CD4-positive, alpha-beta memory T cell (primary cell): ENCODE results near the gene LONP2. TPM values are rescaled to one million over a fixed set of nuclear protein-coding genes. Genes with fewer than 3 reads are reported as not detected.
A peak's percentile ranks its signal among the peaks of the same experiment; 100 is the strongest.

ENCODE experiments used
- CTCF ChIA-PET: fragments of 350-600 bp; sonication (Branson Sonifier 250); formaldehyde crosslinking; loops from one replicate; lab custom pipeline; 2021; ENCODE audit warnings: inconsistent platforms; ENCODE audit not compliant: partially characterized antibody; lab: Charles Lee
- POLR2A ChIA-PET: fragments of 350-600 bp; sonication (Branson Sonifier 250); formaldehyde crosslinking; loops from one replicate; lab custom pipeline; 2021; ENCODE audit not compliant: partially characterized antibody; lab: Charles Lee
- DNase-seq, 5 donors: peaks; one replicate each; pipeline versions ENCODE4 v3.0.0 to v3.0.0-alpha.2; 2020 to 2022; ENCODE audit warnings: mixed read lengths in 1 of 5
- H3K27ac ChIP-seq: one replicate; pipeline ENCODE4 v1.7.0; 2013; ENCODE audit warnings: low read depth, low read length
- H3K27me3 ChIP-seq: 2 replicates; pipeline ENCODE4 v1.7.0; 2013; ENCODE audit warnings: mild to moderate bottlenecking, low read length, moderate library complexity; ENCODE audit not compliant: insufficient read depth
- H3K36me3 ChIP-seq: 2 replicates; pipeline ENCODE4 v1.7.0; 2013; ENCODE audit warnings: mild to moderate bottlenecking, low read length, moderate library complexity; ENCODE audit not compliant: insufficient read depth
- H3K4me1 ChIP-seq: 2 replicates; pipeline ENCODE4 v1.7.0; 2013; ENCODE audit warnings: mild to moderate bottlenecking, low read length, moderate library complexity; ENCODE audit not compliant: insufficient read depth
- H3K4me3 ChIP-seq, 2 donors: one replicate each; pipeline ENCODE4 v1.7.0; 2013; ENCODE audit warnings: low read length in 2 of 2, mild to moderate bottlenecking in 1 of 2
- H3K9me3 ChIP-seq, 2 donors: one replicate each; pipeline ENCODE4 v1.7.0; 2013; ENCODE audit warnings: low read length in 2 of 2, control low read depth in 1 of 2; ENCODE audit not compliant: control insufficient read depth in 1 of 2
- H3K27ac Mint-ChIP-seq, 7 donors: one replicate each; pipeline ENCODE4 v1.8.0; 2020 to 2021; ENCODE audit warnings: mixed read lengths in 7 of 7, mild to moderate bottlenecking in 6 of 7, inconsistent platforms in 3 of 7, moderate library complexity in 3 of 7
- H3K27me3 Mint-ChIP-seq, 2 donors: one replicate each; pipeline ENCODE4 v1.8.0; 2020 to 2021; ENCODE audit warnings: mixed read lengths in 2 of 2
- H3K36me3 Mint-ChIP-seq, 2 donors: one replicate each; pipeline ENCODE4 v1.8.0; 2020 to 2021; ENCODE audit warnings: mixed read lengths in 2 of 2, inconsistent platforms in 1 of 2, mild to moderate bottlenecking in 1 of 2
- H3K4me1 Mint-ChIP-seq, 4 donors: one replicate each; pipeline ENCODE4 v1.8.0; 2020 to 2021; ENCODE audit warnings: mixed read lengths in 4 of 4, mild to moderate bottlenecking in 1 of 4
- H3K4me3 Mint-ChIP-seq, 8 donors: one replicate each; pipeline ENCODE4 v1.8.0; 2020 to 2021; ENCODE audit warnings: mixed read lengths in 8 of 8, mild to moderate bottlenecking in 7 of 8, moderate library complexity in 6 of 8, inconsistent platforms in 3 of 8
- H3K9me3 Mint-ChIP-seq, 8 donors: one replicate each; pipeline ENCODE4 v1.8.0; 2020 to 2021; ENCODE audit warnings: mixed read lengths in 8 of 8, mild to moderate bottlenecking in 5 of 8, inconsistent platforms in 3 of 8, moderate library complexity in 1 of 8
- intact Hi-C: fragments of 100-400 bp; cut with micrococcal nuclease; formaldehyde crosslinking; loops from one replicate; pipeline ENCODE4 v1.15.1; 2023
- polyA plus RNA-seq, 2 donors: library from polyadenylated mRNA; unstranded; fragments of 300-500 nt; fragmentation: Illumina TruSeq; gene quantifications; one replicate each; pipeline ENCODE4 v1.2.3, GENCODE V29; 2021
- total RNA-seq, 2 experiments: library from RNA; stranded (reverse); gene quantifications; one replicate each; pipeline ENCODE4 v1.2.3, GENCODE V29; 2021

Gene LONP2
- total and polyA plus RNA-seq, 4 experiments from 2014 or later, result 33.4 to 101 (median 69.9) TPM

DNA sequence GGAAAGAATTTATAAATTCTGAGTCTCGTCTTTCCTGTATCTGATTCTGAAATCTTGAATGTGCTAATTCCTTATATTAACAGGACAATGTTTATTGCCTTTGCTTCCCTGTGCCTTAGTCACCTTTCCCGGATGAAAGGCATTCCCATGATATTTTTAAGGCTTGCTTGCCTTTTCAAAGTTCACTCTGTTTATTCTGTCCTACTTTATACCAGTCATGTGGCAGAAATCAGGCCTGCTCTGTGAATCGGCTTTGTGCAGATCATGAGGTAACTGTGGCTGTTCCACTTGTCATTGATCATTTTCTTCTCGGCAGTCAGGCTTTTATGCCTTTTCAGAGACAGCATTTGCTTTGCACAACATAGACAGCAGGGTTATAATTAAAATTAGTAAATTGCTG, 32.0 kb downstream of the LONP2 start:
- Mint-ChIP-seq H3K4me3 (no peak overlapping the region), H3K4me1 (peaks cover 6 to 12% (median 8%) of the 10 kb centered on the region in 4 donors), H3K27ac (no peak overlapping the region), H3K36me3 (peaks cover 48 to 59% of the 10 kb centered on the region in 2 donors), H3K27me3 (no peaks in the 10 kb centered on the region), H3K9me3 (no peaks in the 10 kb centered on the region)
- ChIA-PET CTCF (no interaction called here), POLR2A (no interaction called here)
- no peaks in the 10 kb centered on the region for H3K27me3 ChIP-seq
- no peak overlapping the region for H3K27ac ChIP-seq
- no peaks in the 10 kb centered on the region for H3K9me3 ChIP-seq
- intact Hi-C loops, result no loop called here
- H3K4me3 ChIP-seq, result no peak overlapping the region
- no peaks in the 10 kb centered on the region for H3K4me1 ChIP-seq
- no peak for DNase-seq
- peaks cover 16% of the 10 kb centered on the region for H3K36me3 ChIP-seq

DNA sequence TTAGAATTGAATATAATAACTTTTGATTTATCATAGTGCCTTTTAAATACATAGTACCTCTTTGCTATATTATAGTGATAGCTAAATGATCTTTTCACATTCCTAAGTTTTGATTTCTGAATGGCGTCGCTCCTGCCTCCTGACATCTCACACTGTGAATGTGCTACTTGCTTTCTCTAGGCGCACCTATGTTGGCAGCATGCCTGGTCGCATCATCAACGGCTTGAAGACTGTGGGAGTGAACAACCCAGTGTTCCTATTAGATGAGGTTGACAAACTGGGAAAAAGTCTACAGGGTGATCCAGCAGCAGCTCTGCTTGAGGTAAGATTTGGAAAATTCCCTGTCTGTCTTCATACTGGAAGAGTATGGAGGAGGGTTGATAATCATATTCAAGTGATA, 33.1 kb downstream of the LONP2 start:
- ChIA-PET POLR2A (interaction anchor here (0.7 kb wide), 1 partner anchor 1039 kb away, joined by 5 read pairs; no protein-coding TSS in a partner anchor), CTCF (no interaction called here)
- no peak overlapping the region for H3K4me3 ChIP-seq
- H3K27me3 ChIP-seq, result no peaks in the 10 kb centered on the region
- H3K4me1 ChIP-seq, result no peaks in the 10 kb centered on the region
- Mint-ChIP-seq H3K4me1 (peaks cover 3 to 12% (median 8%) of the 10 kb centered on the region in 4 donors), H3K27ac (peak overlapping the region in 3 of 7 donors; percentile 1 to 65 (median 44)), H3K27me3 (no peaks in the 10 kb centered on the region), H3K4me3 (no peak overlapping the region), H3K36me3 (peaks cover 48 to 54% of the 10 kb centered on the region in 2 donors), H3K9me3 (no peaks in the 10 kb centered on the region)
- H3K36me3 ChIP-seq, result peaks cover 16% of the 10 kb centered on the region
- H3K9me3 ChIP-seq, result no peaks in the 10 kb centered on the region
- intact Hi-C loops, result no loop called here
- H3K27ac ChIP-seq, result no peak overlapping the region
- no peak for DNase-seq

DNA sequence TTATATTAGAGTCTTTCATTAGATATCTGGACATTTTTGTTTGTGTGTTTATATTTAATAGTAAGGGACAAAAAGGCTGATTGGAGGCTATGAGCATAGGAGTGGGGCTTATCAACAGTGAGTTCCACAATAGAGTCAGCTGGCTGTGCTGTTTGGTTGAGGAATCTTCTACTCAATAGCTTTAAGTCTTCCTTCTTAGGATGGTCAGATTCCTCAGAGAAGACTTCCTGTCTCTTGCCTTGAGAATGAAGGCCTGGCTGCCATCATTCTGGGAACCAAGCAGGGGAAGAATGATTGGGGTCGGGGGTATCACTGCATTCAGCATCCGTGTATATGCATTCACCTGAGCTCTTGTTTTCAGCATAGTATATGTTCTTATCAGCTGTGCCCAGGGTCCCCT, 35.1 kb downstream of the LONP2 start:
- Mint-ChIP-seq H3K27ac (peak overlapping the region in 1 of 7 donors; percentile 17), H3K27me3 (no peaks in the 10 kb centered on the region), H3K36me3 (peaks cover 59% of the 10 kb centered on the region in 2 donors), H3K9me3 (peaks cover 0 to 2% (median 0%) of the 10 kb centered on the region in 8 donors), H3K4me1 (peaks cover 11 to 19% (median 15%) of the 10 kb centered on the region in 4 donors), H3K4me3 (no peak overlapping the region)
- no peaks in the 10 kb centered on the region for H3K4me1 ChIP-seq
- no peaks in the 10 kb centered on the region for H3K27me3 ChIP-seq
- intact Hi-C loops, result no loop called here
- no peak for DNase-seq
- H3K27ac ChIP-seq, result no peak overlapping the region
- no peaks in the 10 kb centered on the region for H3K9me3 ChIP-seq
- POLR2A ChIA-PET, result no interaction called here
- CTCF ChIA-PET, result interaction anchor here (1.2 kb wide), 1 partner anchor 344 kb away, joined by 3 read pairs; no protein-coding TSS in a partner anchor
- H3K36me3 ChIP-seq, result peaks cover 16% of the 10 kb centered on the region
- no peak overlapping the region for H3K4me3 ChIP-seq

DNA sequence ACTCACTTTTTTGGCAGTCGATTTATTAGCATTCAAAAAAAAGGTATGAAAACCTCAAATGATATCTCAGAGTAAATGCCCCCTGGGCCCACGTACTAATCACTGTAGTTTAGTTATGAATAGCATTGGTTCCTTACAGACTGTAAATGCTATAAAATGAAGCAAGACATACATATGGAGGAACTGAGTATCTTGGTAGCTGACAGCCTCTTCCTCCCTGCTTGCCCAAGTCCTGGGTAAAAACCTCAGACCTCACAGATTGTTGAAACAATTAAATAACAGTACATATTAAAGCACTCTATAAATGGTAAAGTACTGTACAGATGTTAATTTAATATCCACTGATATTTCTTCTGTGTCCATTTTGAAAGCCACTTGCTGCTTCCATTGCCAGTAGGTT, 36.4 kb downstream of the LONP2 start:
- Mint-ChIP-seq H3K9me3 (peaks cover 0 to 4% (median 0%) of the 10 kb centered on the region in 8 donors), H3K4me3 (no peak overlapping the region), H3K27me3 (no peaks in the 10 kb centered on the region), H3K4me1 (peaks cover 18 to 30% (median 19%) of the 10 kb centered on the region in 4 donors), H3K36me3 (peaks cover 58 to 59% of the 10 kb centered on the region in 2 donors), H3K27ac (peak overlapping the region in 2 of 7 donors; percentile 29 to 46)
- Histone ChIP-seq H3K4me3 (no peak overlapping the region), H3K27me3 (no peaks in the 10 kb centered on the region), H3K36me3 (peaks cover 9% of the 10 kb centered on the region), H3K9me3 (no peaks in the 10 kb centered on the region), H3K4me1 (no peaks in the 10 kb centered on the region), H3K27ac (no peak overlapping the region)
- intact Hi-C loops, result no loop called here
- POLR2A ChIA-PET, result no interaction called here
- CTCF ChIA-PET, result interaction anchor here (1.4 kb wide), 1 partner anchor 343 kb away, joined by 4 read pairs; no protein-coding TSS in a partner anchor
- no peak for DNase-seq

DNA sequence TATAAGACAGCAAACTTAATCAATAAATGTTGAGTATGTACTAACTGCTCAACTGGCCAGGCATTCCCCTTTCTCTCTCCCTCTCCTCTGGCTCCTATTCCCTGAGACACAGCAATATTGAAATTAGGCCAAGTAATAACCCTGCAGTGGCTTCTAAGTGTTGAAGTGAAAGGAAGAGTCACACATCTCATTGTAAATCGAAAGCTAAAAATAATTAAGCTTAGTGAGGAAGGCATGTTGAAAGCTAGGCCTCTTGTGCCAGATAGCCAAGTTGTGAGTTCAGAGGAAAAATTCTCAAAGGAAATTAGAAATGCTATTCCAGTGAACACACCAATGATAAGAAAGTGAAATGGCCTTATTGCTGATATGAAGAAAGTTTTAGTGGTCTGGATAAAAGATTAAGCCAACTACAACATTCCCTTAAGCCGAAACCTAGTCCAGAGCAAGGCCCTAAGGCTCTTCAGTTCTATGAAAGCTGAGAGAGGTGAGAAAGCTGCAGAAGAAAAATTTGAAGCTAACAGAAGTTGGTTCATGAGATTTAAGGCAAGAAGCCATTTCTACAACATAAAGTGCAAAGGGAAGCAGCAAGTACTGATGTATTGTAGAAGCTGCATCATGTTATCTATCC, 38.6 kb downstream of the LONP2 start:
- CTCF ChIA-PET, result interaction anchor here (0.8 to 1.2 kb wide), 2 partner anchors 9 to 70 kb away, joined by 3 read pairs; no protein-coding TSS in a partner anchor
- no peak for DNase-seq
- Mint-ChIP-seq H3K4me3 (no peak overlapping the region), H3K27me3 (no peaks in the 10 kb centered on the region), H3K27ac (peak overlapping the region in 3 of 7 donors; percentile 14 to 44 (median 26)), H3K4me1 (peaks cover 13 to 30% (median 18%) of the 10 kb centered on the region in 4 donors), H3K36me3 (peaks cover 61 to 68% of the 10 kb centered on the region in 2 donors), H3K9me3 (peaks cover 0 to 23% (median 9%) of the 10 kb centered on the region in 8 donors)
- Histone ChIP-seq H3K36me3 (peaks cover 13% of the 10 kb centered on the region), H3K4me3 (no peak overlapping the region), H3K27me3 (no peaks in the 10 kb centered on the region), H3K27ac (no peak overlapping the region), H3K4me1 (no peaks in the 10 kb centered on the region), H3K9me3 (peaks cover 0 to 3% of the 10 kb centered on the region in 2 donors)
- POLR2A ChIA-PET, result no interaction called here
- intact Hi-C loops, result no loop called here

DNA sequence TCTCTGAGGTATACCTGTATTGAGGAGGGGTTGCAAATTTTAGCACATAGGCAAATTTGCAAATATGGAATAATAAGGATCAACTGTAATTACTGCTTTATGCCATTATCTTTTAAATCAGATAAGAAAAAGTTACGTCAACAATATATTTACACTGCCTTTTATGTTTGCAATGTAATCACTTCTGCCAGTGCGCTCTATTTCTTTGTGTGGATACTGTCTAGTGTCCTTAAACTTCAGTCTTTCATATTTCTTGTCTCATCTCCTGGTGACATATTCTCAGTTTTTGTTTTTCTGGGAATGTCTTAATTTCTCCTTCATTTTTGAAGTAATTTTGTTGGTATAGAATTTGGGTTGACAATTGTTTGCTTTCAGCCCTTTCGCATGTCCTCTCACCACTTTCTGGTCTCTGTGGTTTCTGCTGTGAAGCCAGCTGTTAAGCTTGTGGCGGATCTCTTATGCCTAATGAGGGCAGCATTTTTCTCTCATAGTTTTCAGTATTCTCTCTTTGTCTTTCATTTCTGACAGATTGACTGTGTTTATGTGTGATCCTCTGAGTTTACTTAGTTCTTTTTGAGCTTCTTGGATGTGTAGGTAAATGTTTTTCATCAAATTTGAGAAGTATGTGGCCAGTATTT, 40.8 kb downstream of the LONP2 start:
- peak overlapping the region in 2 of 8 donors; percentile 29 to 31 for H3K4me3 Mint-ChIP-seq
- peaks cover 8 to 24% (median 15%) of the 10 kb centered on the region in 4 donors for H3K4me1 Mint-ChIP-seq
- peak overlapping the region in 1 of 7 donors; percentile 68 for H3K27ac Mint-ChIP-seq
- Histone ChIP-seq H3K27me3 (no peaks in the 10 kb centered on the region), H3K4me1 (no peaks in the 10 kb centered on the region), H3K9me3 (peaks cover 0 to 3% of the 10 kb centered on the region in 2 donors), H3K27ac (no peak overlapping the region), H3K4me3 (no peak overlapping the region), H3K36me3 (peaks cover 7% of the 10 kb centered on the region)
- DNase-seq, result no peak
- POLR2A ChIA-PET, result no interaction called here
- intact Hi-C loops, result no loop called here
- peaks cover 0 to 25% (median 9%) of the 10 kb centered on the region in 8 donors for H3K9me3 Mint-ChIP-seq
- peaks cover 60 to 62% of the 10 kb centered on the region in 2 donors for H3K36me3 Mint-ChIP-seq
- no peaks in the 10 kb centered on the region for H3K27me3 Mint-ChIP-seq
- CTCF ChIA-PET, result no interaction called here

DNA sequence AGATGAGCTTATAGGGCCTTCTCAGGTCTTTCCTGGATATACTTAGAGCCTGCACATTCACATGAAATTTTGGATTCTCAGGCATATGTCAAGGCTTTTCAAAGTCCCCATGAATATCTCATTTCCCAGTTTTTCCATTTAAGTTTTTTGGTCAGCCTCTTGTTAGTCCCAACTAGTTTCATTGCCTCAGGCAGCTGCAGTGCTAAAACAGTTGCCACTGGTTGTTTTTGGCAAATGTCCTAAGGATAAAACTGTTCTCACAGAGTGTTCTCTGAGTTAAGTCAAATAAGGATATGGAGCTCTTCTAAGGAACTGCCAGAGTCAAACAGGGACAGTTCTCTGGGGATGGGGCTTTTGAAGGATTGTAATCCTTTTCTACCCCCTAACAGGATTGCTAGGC, 43.1 kb downstream of the LONP2 start:
- H3K27ac Mint-ChIP-seq, result no peak overlapping the region
- H3K36me3 ChIP-seq, result peaks cover 17% of the 10 kb centered on the region
- no peak for DNase-seq
- ChIA-PET POLR2A (no interaction called here), CTCF (no interaction called here)
- no peaks in the 10 kb centered on the region for H3K4me1 ChIP-seq
- H3K4me1 Mint-ChIP-seq, result peaks cover 8 to 24% (median 19%) of the 10 kb centered on the region in 4 donors
- no peaks in the 10 kb centered on the region for H3K27me3 ChIP-seq
- H3K9me3 ChIP-seq, result peaks cover 0 to 3% of the 10 kb centered on the region in 2 donors
- peaks cover 0 to 25% (median 9%) of the 10 kb centered on the region in 8 donors for H3K9me3 Mint-ChIP-seq
- H3K4me3 ChIP-seq, result no peak overlapping the region
- intact Hi-C loops, result no loop called here
- H3K36me3 Mint-ChIP-seq, result peaks cover 76% of the 10 kb centered on the region in 2 donors
- H3K27me3 Mint-ChIP-seq, result no peaks in the 10 kb centered on the region
- no peak overlapping the region for H3K27ac ChIP-seq
- no peak overlapping the region for H3K4me3 Mint-ChIP-seq
